Choroid plexus epithelial cell (primary cell): ENCODE data around the gene EPM2A.

ENCODE experiments used
- DNase-seq: peaks from one replicate; pipeline ENCODE4 v3.0.0-alpha.2; 2010; ENCODE audit warnings: low read depth
- H3K4me3 ChIP-seq: 2 replicates; pipeline ENCODE4 v1.5.1; 2011; ENCODE audit warnings: low read depth, mild to moderate bottlenecking, control low read depth, low read length, moderate library complexity
- TF ChIP-seq, protein P1 (sequence below): conservative IDR thresholded peaks from 2 replicates; pipeline ENCODE4 v1.5.1; 2011; ENCODE audit warnings: low read depth, mild to moderate bottlenecking, control low read depth, inconsistent platforms, low read length, moderate library complexity

Gene EPM2A

DNA sequence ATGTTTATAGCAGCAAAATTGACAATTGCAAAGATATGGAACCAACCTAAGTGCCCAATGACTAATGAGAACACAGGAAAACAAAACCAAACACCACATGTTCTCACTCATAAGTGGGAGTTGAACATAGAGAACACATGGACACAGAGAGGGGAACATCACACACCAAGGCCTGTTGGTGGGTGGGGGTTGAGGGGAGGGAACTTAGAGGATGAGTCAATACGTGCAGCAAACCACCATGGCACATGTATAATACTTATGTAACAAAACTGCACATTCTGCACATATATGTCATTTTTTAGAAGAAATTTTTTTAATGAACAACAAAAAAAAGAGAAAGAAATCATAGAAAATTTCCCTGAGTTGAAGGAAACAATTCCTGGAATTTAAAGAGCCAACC lies 3.9 kb downstream of the EPM2A start:
- no peak overlapping the region for H3K4me3 ChIP-seq
- TF ChIP-seq, protein P1, sequence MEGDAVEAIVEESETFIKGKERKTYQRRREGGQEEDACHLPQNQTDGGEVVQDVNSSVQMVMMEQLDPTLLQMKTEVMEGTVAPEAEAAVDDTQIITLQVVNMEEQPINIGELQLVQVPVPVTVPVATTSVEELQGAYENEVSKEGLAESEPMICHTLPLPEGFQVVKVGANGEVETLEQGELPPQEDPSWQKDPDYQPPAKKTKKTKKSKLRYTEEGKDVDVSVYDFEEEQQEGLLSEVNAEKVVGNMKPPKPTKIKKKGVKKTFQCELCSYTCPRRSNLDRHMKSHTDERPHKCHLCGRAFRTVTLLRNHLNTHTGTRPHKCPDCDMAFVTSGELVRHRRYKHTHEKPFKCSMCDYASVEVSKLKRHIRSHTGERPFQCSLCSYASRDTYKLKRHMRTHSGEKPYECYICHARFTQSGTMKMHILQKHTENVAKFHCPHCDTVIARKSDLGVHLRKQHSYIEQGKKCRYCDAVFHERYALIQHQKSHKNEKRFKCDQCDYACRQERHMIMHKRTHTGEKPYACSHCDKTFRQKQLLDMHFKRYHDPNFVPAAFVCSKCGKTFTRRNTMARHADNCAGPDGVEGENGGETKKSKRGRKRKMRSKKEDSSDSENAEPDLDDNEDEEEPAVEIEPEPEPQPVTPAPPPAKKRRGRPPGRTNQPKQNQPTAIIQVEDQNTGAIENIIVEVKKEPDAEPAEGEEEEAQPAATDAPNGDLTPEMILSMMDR = no peak
- DNase-seq = no peak

DNA sequence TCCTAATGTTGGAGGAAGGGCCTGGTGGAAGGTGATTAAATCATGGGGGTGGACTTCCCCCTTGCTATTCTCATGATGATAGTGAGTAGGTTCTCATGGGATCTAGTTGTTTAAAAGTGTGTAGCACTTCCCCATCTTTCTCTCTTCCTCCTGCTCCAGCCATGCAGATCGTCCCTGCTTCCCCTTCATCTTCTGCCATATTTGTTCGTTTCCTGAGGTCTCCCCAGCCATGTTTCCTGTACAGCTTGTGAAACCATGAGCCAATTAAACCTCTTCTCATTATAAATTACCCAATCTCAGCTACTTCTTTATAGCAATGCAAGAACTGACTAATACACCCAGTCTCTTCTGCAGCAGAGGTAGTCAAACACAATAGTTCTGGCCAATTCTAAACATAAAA lies 5.4 kb downstream of the EPM2A start:
- TF ChIP-seq, protein P1 = no peak
- DNase-seq = no peak
- no peak overlapping the region for H3K4me3 ChIP-seq

DNA sequence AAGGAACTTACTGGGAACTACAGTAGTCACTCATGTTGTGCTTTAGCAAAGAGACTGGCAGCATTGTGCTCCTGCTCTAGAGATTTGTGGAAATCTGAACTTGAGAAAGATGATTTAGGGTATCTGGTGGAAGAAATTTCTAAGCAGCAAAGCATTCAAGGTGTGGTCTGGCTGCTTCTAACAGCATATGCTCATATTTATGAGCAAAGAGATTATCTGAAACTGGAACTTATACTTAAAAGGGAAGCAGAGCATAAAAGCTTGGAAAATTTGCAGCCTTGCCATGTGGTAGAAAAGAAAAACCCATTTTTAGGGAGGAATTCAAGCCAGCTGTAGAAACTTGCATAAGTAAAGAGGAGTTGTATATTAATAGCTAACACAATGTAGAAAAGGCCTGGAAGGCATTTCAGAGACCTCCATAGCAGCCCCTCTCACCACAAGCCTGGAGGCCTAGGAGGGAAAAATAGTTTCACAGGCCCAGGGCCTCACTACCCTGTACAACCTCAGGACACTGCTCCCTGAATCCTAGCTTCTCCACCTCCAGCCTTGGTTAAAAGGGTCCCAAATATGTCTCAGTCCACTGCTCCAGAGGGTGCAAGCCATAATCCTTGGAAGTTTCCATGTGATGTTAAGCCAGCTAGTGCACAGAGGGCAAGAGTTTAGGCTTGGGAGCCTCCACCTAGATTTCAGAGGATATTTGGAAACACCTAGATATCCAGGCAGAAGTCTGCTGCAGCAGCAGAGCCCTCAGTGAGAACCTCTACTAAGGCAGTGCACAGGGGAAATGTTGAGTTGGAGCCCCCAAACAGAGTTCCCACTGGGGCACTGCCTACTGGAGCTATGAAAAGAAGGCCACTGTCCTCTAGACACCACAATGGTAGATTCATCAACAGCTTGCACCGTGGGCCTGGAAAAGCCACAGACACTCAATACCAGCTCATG lies 6.6 kb downstream of the EPM2A start:
- TF ChIP-seq, protein P1 = no peak
- no peak overlapping the region for H3K4me3 ChIP-seq
- no peak for DNase-seq

DNA sequence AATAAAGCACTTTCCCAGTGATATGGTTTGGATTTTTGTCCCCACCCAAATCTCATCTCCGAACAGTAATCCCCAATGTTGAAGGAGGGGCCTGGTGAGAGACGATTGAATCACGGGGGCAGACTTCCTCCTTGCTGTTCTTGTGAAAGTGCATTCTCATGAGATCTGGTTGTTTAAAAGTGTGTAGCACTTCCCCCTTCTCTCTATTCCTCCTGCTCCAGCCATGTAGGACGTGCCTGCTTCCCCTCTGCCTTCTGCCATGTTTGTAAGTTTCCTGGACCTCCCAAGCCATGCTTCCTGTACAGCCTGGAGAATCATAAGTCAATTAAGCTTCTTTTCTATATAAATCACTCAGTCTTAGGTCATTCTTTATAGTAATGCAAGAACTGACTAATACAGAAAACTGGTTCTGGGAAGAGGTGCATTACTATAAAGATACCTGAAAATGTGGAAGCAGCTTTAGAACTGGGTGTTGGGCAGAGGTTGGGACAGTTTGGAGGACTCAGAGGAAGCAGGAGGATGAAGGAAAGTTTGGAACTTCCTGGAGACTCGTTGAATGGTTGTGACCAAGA lies 7.4 kb downstream of the EPM2A start:
- TF ChIP-seq, protein P1 = no peak
- no peak for DNase-seq

DNA sequence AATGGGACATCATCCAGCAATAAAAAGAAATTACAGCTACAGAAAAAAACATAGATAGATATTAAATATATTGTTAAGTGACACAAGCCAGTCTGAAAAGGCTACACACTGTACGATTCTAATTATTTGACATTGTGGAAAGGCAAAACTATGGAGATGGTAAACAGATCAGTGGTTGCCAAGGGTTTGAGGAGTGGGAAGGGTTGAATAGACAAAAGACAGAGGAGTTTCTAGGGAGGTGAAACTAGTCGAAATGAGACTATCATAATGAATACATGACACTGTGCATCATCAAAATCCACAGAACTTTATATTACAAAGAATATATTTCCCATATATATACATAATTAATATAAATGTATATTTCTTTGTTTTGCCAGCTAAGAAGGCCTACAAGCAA lies 9.8 kb downstream of the EPM2A start:
- H3K4me3 ChIP-seq = no peak overlapping the region
- TF ChIP-seq, protein P1 = no peak
- no peak for DNase-seq

More for the DNA sequence above, 7.4 kb downstream of the EPM2A start:
- H3K4me3 ChIP-seq = no peak overlapping the region

DNA sequence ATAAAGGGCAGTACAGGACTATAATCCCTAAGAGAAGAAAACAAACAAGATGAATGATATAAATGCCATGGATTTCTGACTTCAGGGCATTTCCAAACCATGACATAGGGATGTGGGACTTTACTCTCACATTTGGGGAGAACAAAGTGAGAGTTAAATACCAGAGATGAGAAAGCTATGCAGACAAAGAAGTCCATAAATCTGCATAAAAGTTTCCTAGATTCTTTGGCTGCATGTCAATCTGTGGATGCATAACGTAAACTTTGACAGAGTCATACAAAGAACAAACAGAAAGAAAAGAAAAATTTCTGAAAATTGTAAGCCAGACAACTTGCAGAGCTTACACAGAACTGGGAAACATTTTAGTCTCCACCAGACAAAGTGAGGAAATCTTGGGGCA lies 11.7 kb downstream of the EPM2A start:
- DNase-seq = no peak
- TF ChIP-seq, protein P1 = no peak
- no peak overlapping the region for H3K4me3 ChIP-seq
